Right atrium auricular region (tissue), 2 donors: ENCODE data around the gene TGFBR3. TPM values are rescaled to one million over a fixed set of nuclear protein-coding genes. Genes with fewer than 3 reads are reported as not detected.

Experiments used
- DNase-seq: peaks from one replicate; pipeline ENCODE4 v3.0.0-alpha.2; 2019; ENCODE audit warnings: low spot score
- H3K27ac ChIP-seq, 2 donors: fragments of 200-600 bp; sonication (generic); 1 replicate in 1 of 2; 2 replicates in 1 of 2; pipeline ENCODE4 v1.5.1; 2016 to 2019
- H3K27me3 ChIP-seq, 2 donors: fragments of 200-600 bp; sonication (generic); one replicate each; pipeline versions ENCODE4 v1.5.1 to v1.6.0; 2017 to 2019
- H3K36me3 ChIP-seq: fragments of 200-600 bp; sonication (generic); one replicate; pipeline ENCODE4 v1.5.1; 2016
- H3K4me1 ChIP-seq, 2 donors: fragments of 200-600 bp; sonication (generic); one replicate each; pipeline versions ENCODE4 v1.5.1 to v1.6.0; 2017 to 2019
- H3K4me3 ChIP-seq, 2 donors: fragments of 200-600 bp; sonication (generic); 1 replicate in 1 of 2; 2 replicates in 1 of 2; pipeline ENCODE4 v1.5.1; 2017 to 2019; ENCODE audit warnings: mild to moderate bottlenecking in 1 of 2, moderate library complexity in 1 of 2
- H3K9me3 ChIP-seq, 2 donors: fragments of 200-600 bp; sonication (generic); one replicate each; pipeline ENCODE4 v1.5.1; 2019
- total RNA-seq, 2 donors: library from RNA; depleted of rRNA; stranded (reverse); fragments of >200 nt; gene quantifications; one replicate each; pipeline ENCODE4 v1.1.0, GENCODE V29; 2016
- TF ChIP-seq, protein P1 (sequence below), 2 donors: fragments of 200-600 bp; sonication (generic); IDR thresholded peaks; one replicate each; pipeline ENCODE4 v1.5.1; 2019; ENCODE audit warnings: antibody characterized with exemption in 2 of 2

The TGFBR3 gene
- total RNA-seq, 2 donors from 2014 or later, result 40.5 to 64.8 TPM

DNA sequence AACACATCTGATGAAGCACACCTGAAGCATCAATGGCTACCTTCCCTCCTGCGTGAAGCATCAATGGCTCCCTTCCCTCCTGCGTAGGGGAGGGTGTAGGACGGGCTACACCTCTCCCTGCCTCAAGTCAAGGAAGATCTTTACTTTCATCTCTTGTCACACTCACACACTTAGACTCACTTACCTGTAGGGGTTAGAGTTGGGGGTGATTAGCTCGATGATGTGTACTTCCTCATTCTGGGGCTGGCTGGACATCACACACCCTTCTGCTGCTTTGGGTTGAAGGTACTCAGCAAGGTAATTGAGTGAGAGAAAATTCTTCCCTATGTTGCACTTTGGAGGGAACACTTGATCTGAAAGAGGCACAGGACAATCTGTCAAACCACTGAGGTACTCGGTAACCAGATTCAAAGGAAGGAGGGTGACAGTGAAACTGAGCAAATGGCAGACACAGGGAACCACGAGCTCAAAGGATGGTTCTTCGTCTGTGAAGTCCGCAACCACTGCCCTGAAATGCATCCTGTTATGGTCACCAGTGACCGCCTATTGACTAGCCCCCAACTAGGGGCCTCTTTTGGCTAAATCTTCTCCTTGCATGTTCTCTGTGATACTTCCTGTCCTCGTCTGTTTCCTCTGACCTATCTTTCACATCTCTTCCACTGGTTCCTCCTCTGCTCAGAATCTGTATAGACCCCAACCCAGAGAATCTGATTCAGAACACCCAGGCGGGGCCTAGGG lies 156.2 kb downstream of the TGFBR3 start:
- Histone ChIP-seq H3K27me3 (no peaks in the 10 kb centered on the region), H3K4me1 (peaks cover 0 to 49% of the 10 kb centered on the region in 2 donors), H3K9me3 (no peaks in the 10 kb centered on the region), H3K27ac (peak overlapping the region in 1 of 2 donors; percentile 17), H3K36me3 (peaks cover 30% of the 10 kb centered on the region), H3K4me3 (no peak overlapping the region)
- DNase-seq, result no peak
- TF ChIP-seq, protein P1, sequence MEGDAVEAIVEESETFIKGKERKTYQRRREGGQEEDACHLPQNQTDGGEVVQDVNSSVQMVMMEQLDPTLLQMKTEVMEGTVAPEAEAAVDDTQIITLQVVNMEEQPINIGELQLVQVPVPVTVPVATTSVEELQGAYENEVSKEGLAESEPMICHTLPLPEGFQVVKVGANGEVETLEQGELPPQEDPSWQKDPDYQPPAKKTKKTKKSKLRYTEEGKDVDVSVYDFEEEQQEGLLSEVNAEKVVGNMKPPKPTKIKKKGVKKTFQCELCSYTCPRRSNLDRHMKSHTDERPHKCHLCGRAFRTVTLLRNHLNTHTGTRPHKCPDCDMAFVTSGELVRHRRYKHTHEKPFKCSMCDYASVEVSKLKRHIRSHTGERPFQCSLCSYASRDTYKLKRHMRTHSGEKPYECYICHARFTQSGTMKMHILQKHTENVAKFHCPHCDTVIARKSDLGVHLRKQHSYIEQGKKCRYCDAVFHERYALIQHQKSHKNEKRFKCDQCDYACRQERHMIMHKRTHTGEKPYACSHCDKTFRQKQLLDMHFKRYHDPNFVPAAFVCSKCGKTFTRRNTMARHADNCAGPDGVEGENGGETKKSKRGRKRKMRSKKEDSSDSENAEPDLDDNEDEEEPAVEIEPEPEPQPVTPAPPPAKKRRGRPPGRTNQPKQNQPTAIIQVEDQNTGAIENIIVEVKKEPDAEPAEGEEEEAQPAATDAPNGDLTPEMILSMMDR (IDR thresholded peaks at IDR 0.05), result no peak

DNA sequence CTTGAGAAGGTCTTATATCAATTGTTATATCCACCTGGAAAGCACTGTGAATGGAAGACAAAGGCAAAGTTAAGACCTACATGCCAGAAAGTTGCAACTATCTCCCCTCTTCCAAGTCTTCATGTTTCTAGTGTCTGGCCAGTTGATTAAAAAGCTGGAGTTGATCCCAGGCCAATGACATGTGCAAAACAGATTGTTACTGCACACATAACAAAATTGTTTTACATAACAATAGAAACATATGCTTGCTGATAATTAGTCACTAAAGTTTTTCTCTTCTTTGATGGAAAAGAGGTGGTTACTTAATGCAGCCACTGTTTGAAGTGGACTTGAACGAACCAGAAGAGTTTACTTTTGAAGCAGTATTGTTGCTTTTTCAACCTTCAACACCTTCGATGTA lies 158.2 kb downstream of the TGFBR3 start:
- peaks cover 0 to 57% of the 10 kb centered on the region in 2 donors for H3K4me1 ChIP-seq
- DNase-seq, result no peak
- no peaks in the 10 kb centered on the region for H3K27me3 ChIP-seq
- H3K27ac ChIP-seq, result peak overlapping the region in 1 of 2 donors; percentile 87
- TF ChIP-seq, protein P1 (IDR thresholded peaks at IDR 0.05), result no peak
- peaks cover 16% of the 10 kb centered on the region for H3K36me3 ChIP-seq
- H3K9me3 ChIP-seq, result no peaks in the 10 kb centered on the region
- no peak overlapping the region for H3K4me3 ChIP-seq

DNA sequence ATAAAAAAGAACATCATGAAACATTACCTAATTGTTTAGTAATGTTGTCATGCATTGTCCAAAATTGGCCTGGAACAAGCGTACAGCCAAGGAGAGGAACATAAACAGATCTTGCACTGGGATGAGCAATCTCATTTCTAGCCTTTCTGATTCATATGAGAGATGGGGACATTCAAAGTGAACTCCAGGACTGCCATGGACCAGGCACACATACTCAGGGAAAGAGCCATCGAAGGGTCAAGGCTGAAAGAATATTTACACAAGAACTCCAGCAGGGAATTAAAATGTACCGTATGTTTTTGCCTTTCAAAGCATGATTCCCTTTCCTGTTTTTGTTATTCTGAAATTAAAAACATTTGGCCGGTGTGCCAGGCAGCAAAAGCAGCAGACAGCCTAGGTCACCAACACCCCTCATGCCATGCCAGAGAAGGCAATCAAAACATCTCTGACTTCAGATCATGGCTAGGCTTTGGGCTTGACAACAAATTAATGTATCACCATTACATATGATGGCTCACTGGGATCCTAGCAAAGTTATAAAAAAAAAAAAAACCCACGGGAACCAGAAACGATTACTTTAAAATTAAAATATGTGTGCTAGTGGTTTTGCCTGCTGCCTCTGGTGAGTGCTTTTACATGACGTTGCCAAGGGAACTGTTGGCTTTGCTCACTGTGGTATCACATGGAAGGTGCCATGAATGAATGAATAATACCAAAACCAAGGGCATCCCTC lies 159.8 kb downstream of the TGFBR3 start:
- Histone ChIP-seq H3K9me3 (no peaks in the 10 kb centered on the region), H3K4me3 (no peak overlapping the region), H3K27me3 (no peaks in the 10 kb centered on the region), H3K27ac (peak overlapping the region; percentile 71 to 87), H3K4me1 (peaks cover 0 to 42% of the 10 kb centered on the region in 2 donors), H3K36me3 (peaks cover 6% of the 10 kb centered on the region)
- peak; percentile 69 for DNase-seq
- TF ChIP-seq, protein P1 (IDR thresholded peaks at IDR 0.05), result no peak

DNA sequence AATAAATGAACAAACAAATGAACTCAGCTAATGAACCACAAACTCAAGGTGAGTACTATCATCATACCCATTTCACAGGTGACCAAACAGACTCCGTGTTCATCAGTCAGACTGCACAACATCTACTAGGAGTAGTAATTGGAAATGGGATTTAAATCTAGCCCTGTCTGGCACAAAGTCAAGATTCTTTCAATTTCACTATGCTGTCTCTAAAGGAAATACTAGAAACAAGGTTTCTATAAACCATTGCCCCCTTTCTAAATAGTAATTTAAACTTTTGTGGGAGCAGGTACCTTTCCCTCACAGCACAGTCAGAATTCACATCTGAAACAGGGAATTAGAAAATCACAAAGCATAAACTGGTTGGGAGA lies 160.3 kb downstream of the TGFBR3 start:
- peaks cover 6% of the 10 kb centered on the region for H3K36me3 ChIP-seq
- peaks cover 0 to 36% of the 10 kb centered on the region in 2 donors for H3K4me1 ChIP-seq
- no peak overlapping the region for H3K4me3 ChIP-seq
- no peaks in the 10 kb centered on the region for H3K9me3 ChIP-seq
- no peaks in the 10 kb centered on the region for H3K27me3 ChIP-seq
- TF ChIP-seq, protein P1 (IDR thresholded peaks at IDR 0.05), result no peak
- H3K27ac ChIP-seq, result peak overlapping the region; percentile 71 to 87
- no peak for DNase-seq

DNA sequence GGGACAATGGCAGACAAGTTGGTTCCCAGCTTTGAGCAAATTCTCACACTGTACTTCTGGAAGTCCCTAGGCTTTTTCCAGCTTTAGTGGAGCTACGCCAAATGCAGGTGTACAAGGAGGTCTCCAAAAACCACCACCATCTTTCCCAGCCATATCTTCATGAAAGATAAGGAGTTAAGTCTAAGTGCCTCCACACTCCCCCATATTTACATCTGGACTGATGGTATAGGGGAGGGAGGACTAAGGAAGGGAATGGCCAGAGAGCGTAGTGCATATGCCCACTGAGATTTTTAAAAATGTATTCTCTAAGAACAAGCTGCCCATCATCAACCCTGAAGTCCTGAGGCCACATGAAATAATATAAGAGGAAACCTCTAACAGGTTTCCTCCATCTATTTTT lies 161.3 kb downstream of the TGFBR3 start:
- Histone ChIP-seq H3K4me1 (peaks cover 0 to 35% of the 10 kb centered on the region in 2 donors), H3K4me3 (no peak overlapping the region), H3K9me3 (no peaks in the 10 kb centered on the region), H3K36me3 (peaks cover 15% of the 10 kb centered on the region), H3K27me3 (no peaks in the 10 kb centered on the region), H3K27ac (peak overlapping the region; percentile 10 to 87)
- DNase-seq, result no peak
- TF ChIP-seq, protein P1 (IDR thresholded peaks at IDR 0.05), result no peak
